ENCODE results near the gene FCN2. TPM values are rescaled to one million over a fixed set of nuclear protein-coding genes. Genes with fewer than 3 reads are reported as not detected.

The FCN2 gene
- total and polyA plus RNA-seq, 2 of the 4 experiments (the other 2 are of a cell fraction): not detected

- intact Hi-C loops (cut with micrococcal nuclease): no loop called here
- DNase-seq: no peak
- CTCF ChIA-PET: no interaction called here
- no peak overlapping the region for H3K56ac ChIP-seq (ENCODE audit: extremely low read depth, insufficient read depth, low read length)
- H3K9me1 ChIP-seq (ENCODE audit: insufficient read depth, low read length): peaks cover 3% of the 10 kb centered on the region; the same call in 1 of the 2 replicates
- no peak overlapping the region for H3K4me2 ChIP-seq (ENCODE audit: low read depth, low read length)
- H4K91ac ChIP-seq (ENCODE audit: insufficient read depth, low read depth, low read length): no peak overlapping the region
- no peak overlapping the region for H3K4ac ChIP-seq (ENCODE audit: low read depth, low read length)
- no peak overlapping the region for H4K5ac ChIP-seq (ENCODE audit: low read depth, low read length)
- H3K23ac ChIP-seq (ENCODE audit: low read depth, low read length): no peak overlapping the region
- H3K18ac ChIP-seq (ENCODE audit: low read depth, low read length): no peak overlapping the region
- H3K27me3 ChIP-seq (ENCODE audit: control insufficient read depth, insufficient read depth, low read length): no peaks in the 10 kb centered on the region
- H3K4me1 ChIP-seq (ENCODE audit: control insufficient read depth, insufficient read depth, low read length): no peaks in the 10 kb centered on the region
- no peak overlapping the region for H2BK5ac ChIP-seq (ENCODE audit: low read depth, low read length, poor library complexity, severe bottlenecking)
- no peak overlapping the region for H2BK120ac ChIP-seq (ENCODE audit: low read depth, low read length)
- H3K9me3 ChIP-seq (ENCODE audit: control insufficient read depth, insufficient read depth, low read length): peaks cover 11% of the 10 kb centered on the region
- WGBS, 2 experiments (ENCODE audit: extremely low coverage in 2 of 2, insufficient read length in 1 of 2): 100% methylated on average over 1 of the region's 6 CpGs; no CpG with 5 or more reads in 1 of the 2 experiments
- no peak overlapping the region for H3K14ac ChIP-seq (replicated peaks; ENCODE audit: low read depth, low read length)
- dilution Hi-C loops (cut with HindIII; ENCODE audit: low sequenced_read_pairs, unreplicated experiment): no loop called here
- no peak overlapping the region for H3K9ac ChIP-seq (ENCODE audit: low read depth, low read length)
- TF ChIP-seq CHD1 (IDR thresholded peaks at IDR 0.05; ENCODE audit: low read depth, low read length) (no peak), MXI1 (IDR thresholded peaks at IDR 0.05; ENCODE audit: borderline replicate concordance, low read depth, low read length) (no peak), CEBPB (IDR thresholded peaks at IDR 0.05; ENCODE audit: low read depth, low read length) (no peak), MAFK (IDR thresholded peaks at IDR 0.05; ENCODE audit: low read depth, low read length) (no peak)
- H3K27ac ChIP-seq (ENCODE audit: insufficient read depth, low read length): no peak overlapping the region
- H2AFZ ChIP-seq (replicated peaks; ENCODE audit: low read length, poor library complexity): peak overlapping the region; percentile 8
- H4K8ac ChIP-seq (ENCODE audit: low read depth in 2 of 2, low read length in 2 of 2): no peak overlapping the region
- no peak overlapping the region for H2BK20ac ChIP-seq (ENCODE audit: low read depth, low read length)
- H3K4me3 ChIP-seq (ENCODE audit: insufficient read depth, low read depth, low read length): no peak overlapping the region
- H2AK9ac ChIP-seq (replicated peaks; ENCODE audit: low read depth, low read length, poor library complexity): no peak overlapping the region
- ATAC-seq (ENCODE audit: low read depth): peak; percentile 21
- POLR2A ChIA-PET (ENCODE audit: unreplicated experiment): no interaction called here
- BruUV-seq (replicated peaks): no TSS peak
- H4K20me1 ChIP-seq (ENCODE audit: insufficient read depth, low read length): no peaks in the 10 kb centered on the region; the same call in 1 of the 2 replicates
- H2BK15ac ChIP-seq (ENCODE audit: low read depth, low read length): no peak overlapping the region
- H2AK5ac ChIP-seq (ENCODE audit: low read depth, low read length): no peak overlapping the region
- H3K36me3 ChIP-seq (ENCODE audit: control insufficient read depth, insufficient read depth, low read length): peaks cover under 1% of the 10 kb centered on the region; the same call in 1 of the 2 replicates
- in situ Hi-C loops (cut with MboI; ENCODE audit: low sequenced_read_pairs): no loop called here
- no peaks in the 10 kb centered on the region for H3K79me1 ChIP-seq (ENCODE audit: low read depth in 1 of 2, low read length in 2 of 2)
Observed at GRCh38 chr9:134852906-134853654, 27.5 kb upstream of the FCN2 start.

Data from IMR-90 (cell line).